GM18498 (cell line): Measurements from ENCODE around the gene PITPNM3.
"Not testable (repeated sequence)": the region's sequence is repeated elsewhere in the genome, so short reads cannot be mapped to it uniquely, and the experiment has no call there.

Experiments
- ATAC-seq: cut with Tn5 transposase; IDR thresholded peaks from one replicate; pipeline ENCODE4 v1.9.1; 2021; ENCODE audit warnings: mild to moderate bottlenecking, moderate library complexity; ENCODE audit not compliant: unreplicated experiment

Gene PITPNM3

GRCh38 chr17:6483507-6483906 lies 72.8 kb downstream of the PITPNM3 start:
- no peak for ATAC-seq

- not testable (repeated sequence) for ATAC-seq
These were observed 73.6 kb downstream of the PITPNM3 start for GRCh38 chr17:6482796-6483195.

GRCh38 chr17:6482105-6482455 lies 74.3 kb downstream of the PITPNM3 start:
- ATAC-seq = no peak

GRCh38 chr17:6480303-6480675 lies 76.1 kb downstream of the PITPNM3 start:
- no peak for ATAC-seq

GRCh38 chr17:6479622-6480302 lies 76.6 kb downstream of the PITPNM3 start:
- no peak for ATAC-seq

- no peak for ATAC-seq
These were observed 77.9 kb downstream of the PITPNM3 start for GRCh38 chr17:6478486-6478885.

- no peak for ATAC-seq
These were observed 78.4 kb downstream of the PITPNM3 start for GRCh38 chr17:6477831-6478383.

- no peak for ATAC-seq
These were observed 79.6 kb downstream of the PITPNM3 start for GRCh38 chr17:6476810-6477179.

- ATAC-seq = no peak
These were observed 80.1 kb downstream of the PITPNM3 start for GRCh38 chr17:6476076-6476809.

GRCh38 chr17:6475411-6475810 lies 80.9 kb downstream of the PITPNM3 start:
- no peak for ATAC-seq

GRCh38 chr17:6474906-6475305 lies 81.4 kb downstream of the PITPNM3 start:
- no peak for ATAC-seq

GRCh38 chr17:6474376-6474775 lies 82.0 kb downstream of the PITPNM3 start:
- no peak for ATAC-seq

GRCh38 chr17:6473128-6473767 lies 83.1 kb downstream of the PITPNM3 start:
- ATAC-seq = no peak

GRCh38 chr17:6472517-6472916 lies 83.8 kb downstream of the PITPNM3 start:
- ATAC-seq = no peak

GRCh38 chr17:6471531-6472465 lies 84.6 kb downstream of the PITPNM3 start:
- ATAC-seq = no peak

GRCh38 chr17:6470751-6471521 lies 85.4 kb downstream of the PITPNM3 start:
- ATAC-seq = no peak

- no peak for ATAC-seq
These were observed 86.1 kb downstream of the PITPNM3 start for GRCh38 chr17:6470146-6470718.

GRCh38 chr17:6468051-6468790 lies 88.1 kb downstream of the PITPNM3 start:
- no peak for ATAC-seq

- no peak for ATAC-seq
These were observed 88.8 kb downstream of the PITPNM3 start for GRCh38 chr17:6467567-6467966.
